Testis (tissue), 3 donors: Measurements from ENCODE around the gene MYBPC2. TPM values are rescaled to one million over a fixed set of nuclear protein-coding genes. Genes with fewer than 3 reads are reported as not detected.

Experiments used
- DNase-seq: peaks from one replicate; pipeline ENCODE4 v3.0.0-alpha.2; 2019
- H3K27ac ChIP-seq, 2 donors: fragments of 200-600 bp; sonication (generic); one replicate each; pipeline ENCODE4 v1.5.1; 2019
- H3K27me3 ChIP-seq: fragments of 200-600 bp; sonication (generic); one replicate; pipeline ENCODE4 v1.5.1; 2019
- H3K36me3 ChIP-seq: fragments of 200-600 bp; sonication (generic); one replicate; pipeline ENCODE4 v1.5.1; 2017; ENCODE audit warnings: low read depth; ENCODE audit errors: missing control alignments
- H3K4me1 ChIP-seq: fragments of 200-600 bp; sonication (generic); one replicate; pipeline ENCODE4 v1.5.1; 2019
- H3K4me3 ChIP-seq, 2 donors: fragments of 200-600 bp; sonication (generic); one replicate each; pipeline ENCODE4 v1.5.1; 2017 to 2019
- H3K9me3 ChIP-seq: fragments of 200-600 bp; sonication (generic); one replicate; pipeline ENCODE4 v1.5.1; 2017
- CTCF ChIP-seq, 3 experiments: fragments of 450-650 bp in 2 of 3; fragments of 200-600 bp in 1 of 3; sonication (generic) in 1 of 3; IDR thresholded peaks; one replicate each; pipeline ENCODE4 v1.5.1; 2016 to 2019; ENCODE audit warnings: antibody characterized with exemption in 3 of 3, mild to moderate bottlenecking in 2 of 3, moderate library complexity in 1 of 3
- POLR2A ChIP-seq: fragments of 450-650 bp; IDR thresholded peaks from one replicate; pipeline ENCODE4 v1.6.1; 2017; ENCODE audit warnings: antibody characterized with exemption, mild to moderate bottlenecking, moderate library complexity
- WGBS, 2 donors: methylation state at CpG; one replicate each; pipeline ENCODE4 v1.1.5; 2018; 5-methylcytosine and 5-hydroxymethylcytosine counted together
- intact Hi-C: fragments of 100-400 bp; cut with DNase I; formaldehyde crosslinking; loops from one replicate; pipeline ENCODE4 v1.15.1; 2023; ENCODE audit warnings: low total_unique reads
- polyA plus RNA-seq: library from polyadenylated mRNA; stranded (reverse); fragments of 350-450 nt; fragmentation: Illumina TruSeq; extraction: RNeasy Lipid Tissue Mini Kit (QIAGEN cat#74804); gene quantifications from one replicate; pipeline ENCODE4 v1.2.3, GENCODE V29; 2014; ENCODE audit warnings: low read depth, low replicate concordance; ENCODE audit not compliant: insufficient read depth
- total RNA-seq, 2 donors: library from RNA; depleted of rRNA; stranded (reverse); fragments of >200 nt; gene quantifications; one replicate each; pipeline ENCODE4 v1.2.3, GENCODE V29; 2016

MYBPC2 gene
- total and polyA plus RNA-seq, 3 donors from 2014 or later = 0.31 to 3.2 (median 0.63) TPM

- intact Hi-C loops = loop anchor here (10.0 kb wide), 1 partner anchor 50 kb away; the partner anchor contains the start of gene NAPSA
- peaks cover 7% of the 10 kb centered on the region for H3K4me1 ChIP-seq
- peak; percentile 79 for DNase-seq
- no peaks in the 10 kb centered on the region for H3K27me3 ChIP-seq
- 36 to 81% methylated on average over 14 to 31 of the region's 37 CpGs for WGBS, 2 donors
- no peaks in the 10 kb centered on the region for H3K9me3 ChIP-seq
- no peak overlapping the region for H3K4me3 ChIP-seq
- TF ChIP-seq POLR2A (no peak), CTCF (IDR thresholded peaks at IDR 0.05) (peak; percentile 48 to 87 (median 74))
- H3K36me3 ChIP-seq = no peaks in the 10 kb centered on the region
- no peak overlapping the region for H3K27ac ChIP-seq
Measured at GRCh38 chr19:50414864-50415660, 17.6 kb upstream of the MYBPC2 start.

- Histone ChIP-seq H3K36me3 (no peaks in the 10 kb centered on the region), H3K27ac (no peak overlapping the region), H3K4me3 (no peak overlapping the region), H3K27me3 (no peaks in the 10 kb centered on the region), H3K9me3 (no peaks in the 10 kb centered on the region), H3K4me1 (peaks cover 7% of the 10 kb centered on the region)
- TF ChIP-seq CTCF (IDR thresholded peaks at IDR 0.05) (no peak), POLR2A (no peak)
- peak; percentile 28 for DNase-seq
- intact Hi-C loops = loop anchor here (10.0 kb wide), 1 partner anchor 51 kb away; the partner anchor contains the start of gene NAPSA
- WGBS, 2 donors = 91 to 93% methylated on average over 4 to 20 of the region's 22 CpGs
Measured at GRCh38 chr19:50415661-50416033, 17.0 kb upstream of the MYBPC2 start.

GRCh38 chr19:50416034-50416977, 16.4 kb upstream of the MYBPC2 start:
- no peaks in the 10 kb centered on the region for H3K36me3 ChIP-seq
- H3K27ac ChIP-seq = no peak overlapping the region
- no peaks in the 10 kb centered on the region for H3K27me3 ChIP-seq
- H3K4me1 ChIP-seq = peaks cover 7% of the 10 kb centered on the region
- 79 to 90% methylated on average over 7 to 34 of the region's 35 CpGs for WGBS, 2 donors
- no peak for DNase-seq
- H3K4me3 ChIP-seq = no peak overlapping the region
- no peak for TF ChIP-seq POLR2A
- TF ChIP-seq CTCF (IDR thresholded peaks at IDR 0.05) = no peak
- intact Hi-C loops = loop anchor here (10.0 kb wide), 1 partner anchor 52 kb away; the partner anchor contains the start of gene NAPSA
- H3K9me3 ChIP-seq = no peaks in the 10 kb centered on the region

GRCh38 chr19:50417111-50418081, 15.3 kb upstream of the MYBPC2 start:
- Histone ChIP-seq H3K9me3 (no peaks in the 10 kb centered on the region), H3K36me3 (no peaks in the 10 kb centered on the region), H3K4me3 (no peak overlapping the region), H3K27me3 (no peaks in the 10 kb centered on the region), H3K4me1 (peaks cover 7% of the 10 kb centered on the region), H3K27ac (no peak overlapping the region)
- intact Hi-C loops = loop anchor here (10.0 kb wide), 1 partner anchor 53 kb away; the partner anchor contains the start of gene NAPSA
- WGBS, 2 donors = 83 to 89% methylated on average over 7 to 42 of the region's 42 CpGs
- TF ChIP-seq POLR2A (no peak), CTCF (IDR thresholded peaks at IDR 0.05) (no peak)
- DNase-seq = no peak
